HepG2 (cell line): Measurements from ENCODE around the gene PRKD2. TPM values are rescaled to one million over a fixed set of nuclear protein-coding genes. Genes with fewer than 3 reads are reported as not detected.

Experiments
- AHR ChIP-seq: IDR thresholded peaks from 2 replicates; pipeline ENCODE4 v1.6.1; 2018; ENCODE audit warnings: missing genetic modification reagents, missing compliant biosample characterization
- ATM ChIP-seq: fragments of 450-650 bp; IDR thresholded peaks from 2 replicates; pipeline ENCODE4 v1.7.1; 2017; ENCODE audit warnings: mild to moderate bottlenecking, borderline replicate concordance
- DBP ChIP-seq: sonication (generic); formaldehyde crosslinking; IDR thresholded peaks from 2 replicates; pipeline ENCODE4 v1.4.0; 2020; ENCODE audit warnings: missing genetic modification reagents; ENCODE audit errors: not compliant biosample characterization
- E2F2 ChIP-seq: sonication (generic); formaldehyde crosslinking; IDR thresholded peaks from 2 replicates; pipeline ENCODE4 v1.4.0; 2020; ENCODE audit warnings: missing genetic modification reagents, borderline replicate concordance
- HNRNPL ChIP-seq: fragments of 200-400 bp; formaldehyde crosslinking; IDR thresholded peaks from 2 replicates; pipeline ENCODE4 v1.6.1; 2017; ENCODE audit warnings: mild to moderate bottlenecking, low read depth, low read length
- MAX ChIP-seq: IDR thresholded peaks from 2 replicates; pipeline ENCODE4 v1.6.1; 2012; ENCODE audit warnings: inconsistent platforms
- NR2F2 ChIP-seq: IDR thresholded peaks from 2 replicates; pipeline ENCODE4 v1.6.1; 2012; ENCODE audit warnings: low read depth, inconsistent platforms, borderline replicate concordance
- REST ChIP-seq, 2 experiments: IDR thresholded peaks; 2 replicates each; pipeline ENCODE4 v1.6.1; 2011 to 2012; ENCODE audit warnings: low read length in 2 of 2, borderline replicate concordance in 1 of 2, low read depth in 1 of 2, mild to moderate bottlenecking in 1 of 2, moderate library complexity in 1 of 2
- ZBTB42 ChIP-seq: sonication (generic); formaldehyde crosslinking; IDR thresholded peaks from 2 replicates; pipeline ENCODE4 v1.5.0; 2020; ENCODE audit warnings: mild to moderate bottlenecking, missing genetic modification reagents
- ZHX2 ChIP-seq, 2 experiments: sonication (generic) in 1 of 2; formaldehyde crosslinking in 1 of 2; IDR thresholded peaks; 2 replicates each; pipeline versions ENCODE4 v1.6.1 to v1.9.0; 2014 to 2022; ENCODE audit warnings: antibody characterized with exemption in 1 of 2, borderline replicate concordance in 1 of 2, inconsistent platforms in 1 of 2, low read depth in 1 of 2, missing genetic modification reagents in 1 of 2
- ZNF207 ChIP-seq: fragments of 450-650 bp; IDR thresholded peaks from 2 replicates; pipeline ENCODE4 v1.6.1; 2016; ENCODE audit warnings: antibody characterized with exemption, borderline replicate concordance
- ZNF572 ChIP-seq: sonication (generic); formaldehyde crosslinking; IDR thresholded peaks from 2 replicates; pipeline ENCODE4 v1.5.1; 2020; ENCODE audit warnings: mild to moderate bottlenecking, missing genetic modification reagents
- ZNF574 ChIP-seq: sonication (generic); formaldehyde crosslinking; IDR thresholded peaks from 2 replicates; pipeline ENCODE4 v1.4.0; 2020; ENCODE audit warnings: missing genetic modification reagents
- ZNF75D ChIP-seq: sonication (generic); formaldehyde crosslinking; IDR thresholded peaks from 2 replicates; pipeline ENCODE4 v1.8.1; 2023; ENCODE audit warnings: missing genetic modification reagents, mild to moderate bottlenecking, borderline replicate concordance
- polyA plus RNA-seq, 8 experiments: library from polyadenylated mRNA; depleted of rRNA in 3 of 8; stranded (reverse) in 7 of 8; unstranded in 1 of 8; fragments of >200 nt; fragmentation: Illumina TruSeq in 4 of 8; extraction: Trizol in 4 of 8; gene quantifications; 2 replicates each; pipeline versions ENCODE4 v1.2.1 to v1.2.3, GENCODE V29; 2011 to 2016; ENCODE audit warnings: low read depth in 4 of 8, missing spikeins in 1 of 8, mixed read lengths in 1 of 8; ENCODE audit not compliant: insufficient read depth in 1 of 8
- total RNA-seq, 5 experiments: library from RNA; depleted of rRNA; stranded (reverse); fragments of >200 nt; fragmentation: Illumina TruSeq; extraction: Trizol; gene quantifications; 2 replicates each; pipeline ENCODE4 v1.2.3, GENCODE V29; 2016; ENCODE audit warnings: low read depth in 1 of 5

The PRKD2 gene
- total and polyA plus RNA-seq, 2 of the 13 experiments (the other 11 are each of a cell fraction or from before 2014, with no cell fraction given): 6.7 to 7.3 TPM

- TF ChIP-seq REST (IDR thresholded peaks at IDR 0.05; ENCODE audit: borderline replicate concordance in 1 of 2, low read depth in 1 of 2, low read length in 2 of 2): no peak
- no peak for TF ChIP-seq ZNF574 (CRISPR knock-in tag)
- TF ChIP-seq AHR: no peak
- TF ChIP-seq ZNF75D (CRISPR knock-in tag): no peak
- TF ChIP-seq ZBTB42 (CRISPR knock-in tag): no peak
- no peak for TF ChIP-seq ZNF572 (CRISPR knock-in tag)
- no peak for TF ChIP-seq ATM
- TF ChIP-seq NR2F2: no peak
- TF ChIP-seq MAX: 0 out of 2 replicates have a peak, but pooled peaks have one; percentile 21
- no peak for TF ChIP-seq DBP (CRISPR knock-in tag)
- TF ChIP-seq ZHX2 (IDR thresholded peaks at IDR 0.05; ENCODE audit: low read depth): no peak
- no peak for TF ChIP-seq ZHX2 (CRISPR knock-in tag; IDR thresholded peaks at IDR 0.05; ENCODE audit: borderline replicate concordance)
- no peak for TF ChIP-seq E2F2
- TF ChIP-seq ZNF207: no peak
- no peak for TF ChIP-seq HNRNPL
Observed at GRCh38 chr19:46660551-46661019, 56.3 kb downstream of the PRKD2 start (continued).
